ENCODE measurements around the gene GPR132.
A peak's percentile ranks its signal among the peaks of the same experiment; 100 is the strongest.

- TF ChIP-seq CTCF (IDR thresholded peaks at IDR 0.05; ENCODE audit: low read length) (peak; percentile 86), EZH2 (optimal IDR thresholded peaks at IDR 0.05; ENCODE audit: low read depth, low read length) (no peak)
Measured at GRCh38 chr14:105045710-105046326, 19.4 kb downstream of the GPR132 start.
